ENCODE results near the gene HMCN2.

Gene HMCN2, protein sequence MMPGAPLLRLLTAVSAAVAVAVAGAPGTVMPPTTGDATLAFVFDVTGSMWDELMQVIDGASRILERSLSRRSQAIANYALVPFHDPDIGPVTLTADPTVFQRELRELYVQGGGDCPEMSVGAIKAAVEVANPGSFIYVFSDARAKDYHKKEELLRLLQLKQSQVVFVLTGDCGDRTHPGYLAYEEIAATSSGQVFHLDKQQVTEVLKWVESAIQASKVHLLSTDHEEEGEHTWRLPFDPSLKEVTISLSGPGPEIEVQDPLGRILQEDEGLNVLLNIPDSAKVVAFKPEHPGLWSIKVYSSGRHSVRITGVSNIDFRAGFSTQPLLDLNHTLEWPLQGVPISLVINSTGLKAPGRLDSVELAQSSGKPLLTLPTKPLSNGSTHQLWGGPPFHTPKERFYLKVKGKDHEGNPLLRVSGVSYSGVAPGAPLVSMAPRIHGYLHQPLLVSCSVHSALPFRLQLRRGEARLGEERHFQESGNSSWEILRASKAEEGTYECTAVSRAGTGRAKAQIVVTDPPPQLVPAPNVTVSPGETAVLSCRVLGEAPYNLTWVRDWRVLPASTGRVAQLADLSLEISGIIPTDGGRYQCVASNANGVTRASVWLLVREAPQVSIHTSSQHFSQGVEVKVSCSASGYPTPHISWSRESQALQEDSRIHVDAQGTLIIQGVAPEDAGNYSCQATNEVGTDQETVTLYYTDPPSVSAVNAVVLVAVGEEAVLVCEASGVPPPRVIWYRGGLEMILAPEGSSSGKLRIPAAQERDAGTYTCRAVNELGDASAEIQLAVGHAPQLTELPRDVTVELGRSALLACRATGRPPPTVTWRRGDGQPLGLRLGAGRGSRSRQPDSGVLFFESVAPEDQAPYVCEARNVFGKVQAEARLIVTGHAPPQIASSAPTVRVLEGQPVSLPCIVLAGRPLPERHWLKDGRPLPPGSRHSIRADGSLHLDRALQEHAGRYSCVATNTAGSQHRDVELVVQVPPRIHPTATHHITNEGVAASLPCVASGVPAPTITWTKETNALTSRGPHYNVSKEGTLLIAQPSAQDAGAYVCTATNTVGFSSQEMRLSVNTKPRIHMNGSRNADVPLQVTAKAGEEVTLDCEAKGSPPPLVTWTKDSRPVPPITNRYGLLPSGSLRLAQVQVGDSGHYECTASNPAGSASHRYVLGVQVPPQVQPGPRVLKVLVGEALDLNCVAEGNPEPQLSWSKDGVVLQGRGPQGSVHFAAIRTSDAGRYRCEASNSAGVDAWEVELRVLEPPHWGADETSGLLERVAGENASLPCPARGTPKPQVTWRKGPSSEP (N-terminal part only)

DNA sequence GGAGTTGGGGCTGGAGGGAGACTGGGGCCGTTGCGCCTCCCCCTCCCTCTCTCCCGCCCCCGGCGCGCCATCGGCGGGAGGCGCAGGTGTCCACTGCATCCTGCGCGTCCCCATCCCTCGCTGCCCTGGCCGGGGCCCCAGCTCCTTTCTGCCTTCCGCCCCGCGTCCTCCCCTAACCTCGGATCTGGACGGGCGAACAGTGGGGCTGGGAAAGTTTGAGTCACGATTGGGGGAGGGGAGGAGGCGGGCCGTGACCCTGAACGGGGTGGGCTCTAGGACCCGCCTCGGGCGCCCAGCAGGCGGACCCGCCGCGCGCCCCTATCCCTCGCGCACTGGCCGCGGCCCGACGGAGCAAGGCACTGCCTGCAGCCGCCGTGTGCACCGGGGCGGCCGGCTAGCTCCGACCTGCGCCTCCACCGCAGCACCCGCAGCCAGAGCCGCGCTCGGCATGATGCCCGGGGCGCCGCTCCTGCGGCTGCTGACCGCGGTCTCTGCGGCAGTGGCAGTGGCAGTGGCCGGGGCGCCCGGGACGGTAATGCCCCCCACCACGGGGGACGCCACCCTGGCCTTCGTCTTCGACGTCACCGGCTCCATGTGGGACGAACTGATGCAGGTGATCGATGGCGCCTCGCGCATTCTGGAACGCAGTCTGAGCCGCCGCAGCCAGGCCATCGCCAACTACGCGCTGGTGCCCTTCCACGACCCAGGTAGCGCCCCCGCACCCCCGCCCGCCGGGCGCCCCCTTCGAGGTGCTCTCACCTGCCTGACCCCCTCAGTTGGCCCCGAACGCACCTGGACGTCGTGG, at the start of gene HMCN2:
Gene HMCN2 (plus strand): TSS at position 330 of the 805 bp plus-strand sequence. CDS start 119 bp downstream, at position 449.
- in situ Hi-C loops (cut with MboI; ENCODE audit: low sequenced_read_pairs) = no loop called here

DNA sequence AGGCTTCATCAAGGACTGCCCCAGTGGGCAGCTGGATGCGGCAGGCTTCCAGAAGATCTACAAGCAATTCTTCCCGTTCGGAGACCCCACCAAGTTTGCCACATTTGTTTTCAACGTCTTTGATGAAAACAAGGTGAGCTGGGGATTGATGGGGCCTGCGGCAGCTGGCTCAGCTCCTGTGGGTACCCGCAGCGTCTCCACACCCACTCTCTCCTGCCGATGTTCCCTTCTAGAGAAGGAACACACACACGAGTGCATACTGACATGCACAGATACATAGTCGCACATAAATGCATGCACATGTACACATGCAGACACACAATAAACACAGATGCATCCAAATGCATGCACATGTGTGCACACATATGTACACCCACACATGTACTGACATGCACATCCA, 47.7 kb upstream of the HMCN2 start:
- in situ Hi-C loops (cut with MboI; ENCODE audit: low sequenced_read_pairs) = no loop called here

DNA sequence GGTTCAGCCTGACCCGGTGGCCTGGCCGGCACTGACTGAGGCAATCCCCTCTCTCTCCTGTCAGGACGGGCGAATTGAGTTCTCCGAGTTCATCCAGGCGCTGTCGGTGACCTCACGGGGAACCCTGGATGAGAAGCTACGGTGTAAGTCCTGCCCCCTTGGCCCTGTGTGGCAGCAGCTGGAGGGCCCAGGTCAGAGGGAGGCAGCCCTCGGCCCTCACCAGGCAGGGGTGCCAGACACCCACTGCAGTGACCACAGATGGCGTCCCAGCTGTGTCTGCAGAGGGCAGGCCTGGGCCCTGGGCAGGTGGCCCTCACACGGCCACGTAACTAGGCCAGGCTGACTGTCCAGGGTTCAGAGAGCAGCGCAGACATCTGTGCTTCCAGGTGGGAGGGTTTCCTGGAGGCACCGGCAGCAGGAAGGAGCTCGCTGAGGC, 45.9 kb upstream of the HMCN2 start:
- in situ Hi-C loops (cut with MboI; ENCODE audit: low sequenced_read_pairs) = no loop called here

DNA sequence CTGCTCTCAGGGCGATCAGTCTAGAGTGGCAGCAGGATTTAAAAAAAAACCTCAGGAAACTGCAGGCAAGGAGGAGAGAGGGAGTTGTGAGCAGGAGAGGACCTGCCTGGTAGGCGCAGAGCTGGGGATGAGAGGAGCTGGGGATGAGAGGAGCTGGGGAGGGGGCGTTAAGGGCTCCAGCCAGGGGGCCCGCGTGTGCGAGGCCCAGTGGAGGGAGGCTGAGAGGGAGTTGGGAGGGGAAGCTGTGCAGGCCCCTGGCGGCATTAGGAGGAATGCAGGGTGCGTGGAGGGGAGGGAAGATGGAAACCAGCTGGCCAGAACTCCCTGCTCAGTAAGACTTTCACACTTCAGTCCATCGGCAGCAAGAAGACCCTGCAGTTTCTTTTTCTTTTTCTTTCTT, 45.2 kb upstream of the HMCN2 start:
- in situ Hi-C loops (cut with MboI; ENCODE audit: low sequenced_read_pairs) = no loop called here

GRCh38 chr9:130222833-130223232, 42.7 kb upstream of the HMCN2 start:
- in situ Hi-C loops (cut with MboI; ENCODE audit: low sequenced_read_pairs) = no loop called here

DNA sequence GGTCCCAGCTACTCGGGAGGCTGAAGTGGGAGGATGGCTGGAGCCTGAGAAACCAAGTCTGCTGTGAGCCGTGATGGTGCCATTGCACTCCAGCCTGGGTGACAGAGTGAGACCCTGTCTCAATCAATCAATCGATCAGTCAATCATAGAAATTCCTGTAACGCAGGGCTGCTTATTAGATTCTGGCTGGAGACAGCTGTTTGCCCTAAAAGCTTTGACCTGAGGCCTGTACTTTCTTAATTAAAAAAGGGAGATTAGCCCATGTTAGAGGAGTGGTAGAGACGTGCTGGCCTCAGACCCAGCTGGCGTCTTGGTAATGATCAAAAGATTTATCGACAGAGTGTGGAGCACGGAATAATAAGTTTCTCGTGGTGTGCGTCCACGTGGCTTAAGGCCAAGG, 40.5 kb upstream of the HMCN2 start:
- in situ Hi-C loops (cut with MboI; ENCODE audit: low sequenced_read_pairs) = loop anchor here (25.0 kb wide), 1 partner anchor 338 kb away; no protein-coding TSS in a partner anchor

- in situ Hi-C loops (cut with MboI; ENCODE audit: low sequenced_read_pairs) = loop anchor here (25.0 kb wide), 1 partner anchor 338 kb away; no protein-coding TSS in a partner anchor
These were observed 40.0 kb upstream of the HMCN2 start for GRCh38 chr9:130225586-130225985.

DNA sequence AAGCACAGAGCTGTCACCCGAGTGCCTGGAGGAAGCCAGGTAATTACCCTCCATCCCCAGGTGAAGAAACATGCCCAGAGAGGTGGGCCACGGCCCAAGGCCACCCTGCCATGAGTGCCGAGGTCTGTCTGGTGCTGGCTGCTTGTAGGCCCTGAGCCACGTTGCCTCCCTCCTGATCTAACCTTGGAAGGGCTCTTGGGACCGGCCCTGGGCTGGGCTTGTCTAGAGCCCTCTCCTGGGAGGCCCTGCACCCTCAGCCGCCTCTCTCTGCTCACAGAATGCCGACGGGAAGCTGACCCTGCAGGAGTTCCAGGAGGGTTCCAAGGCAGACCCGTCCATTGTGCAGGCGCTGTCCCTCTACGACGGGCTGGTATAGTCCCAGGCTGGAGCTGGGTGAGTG, 39.4 kb upstream of the HMCN2 start:
- in situ Hi-C loops (cut with MboI; ENCODE audit: low sequenced_read_pairs) = loop anchor here (25.0 kb wide), 1 partner anchor 339 kb away; no protein-coding TSS in a partner anchor

DNA sequence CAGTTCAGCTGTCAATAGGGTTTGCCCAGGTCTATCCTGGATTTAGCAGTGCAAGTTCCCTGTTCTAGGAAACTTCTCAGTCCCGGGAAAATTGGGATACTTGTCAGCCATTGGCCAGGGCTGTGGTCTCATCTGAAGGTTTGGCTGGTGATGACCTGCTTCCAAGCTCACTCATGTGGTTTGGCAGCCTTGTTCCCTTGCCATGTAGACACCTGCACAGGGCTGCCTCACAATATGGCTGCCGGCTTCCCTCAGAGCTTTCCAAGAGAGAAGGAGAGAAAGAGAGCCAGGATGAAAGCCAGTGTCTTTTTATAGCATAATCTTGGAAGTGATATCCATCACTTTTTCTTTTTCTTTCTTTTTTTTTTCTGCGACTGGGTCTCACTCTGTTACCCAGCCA, 37.7 kb upstream of the HMCN2 start:
- in situ Hi-C loops (cut with MboI; ENCODE audit: low sequenced_read_pairs) = loop anchor here (25.0 kb wide), 1 partner anchor 341 kb away; no protein-coding TSS in a partner anchor

DNA sequence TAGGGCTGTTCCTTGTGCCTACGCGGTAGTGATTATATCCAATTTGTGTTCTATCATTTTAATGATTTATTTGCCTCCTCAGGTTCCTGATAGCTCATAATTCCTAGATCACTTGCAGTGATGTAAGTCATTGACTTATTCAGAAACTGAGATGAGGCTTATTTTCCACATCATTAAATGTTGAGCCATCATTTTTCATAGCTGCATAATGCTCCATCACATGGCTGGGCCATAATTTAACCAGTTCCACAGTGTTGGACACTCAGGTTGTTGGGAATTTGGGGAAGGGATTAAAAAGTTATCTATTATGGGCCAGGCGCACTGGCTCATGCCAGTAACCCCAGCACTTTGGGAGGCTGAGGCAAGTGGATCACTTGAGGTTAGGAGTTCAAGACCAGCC, 35.8 kb upstream of the HMCN2 start:
- in situ Hi-C loops (cut with MboI; ENCODE audit: low sequenced_read_pairs) = loop anchor here (25.0 kb wide), 1 partner anchor 342 kb away; no protein-coding TSS in a partner anchor

GRCh38 chr9:130230631-130231030, 34.9 kb upstream of the HMCN2 start:
- in situ Hi-C loops (cut with MboI; ENCODE audit: low sequenced_read_pairs) = loop anchor here (25.0 kb wide), 1 partner anchor 343 kb away; no protein-coding TSS in a partner anchor

DNA sequence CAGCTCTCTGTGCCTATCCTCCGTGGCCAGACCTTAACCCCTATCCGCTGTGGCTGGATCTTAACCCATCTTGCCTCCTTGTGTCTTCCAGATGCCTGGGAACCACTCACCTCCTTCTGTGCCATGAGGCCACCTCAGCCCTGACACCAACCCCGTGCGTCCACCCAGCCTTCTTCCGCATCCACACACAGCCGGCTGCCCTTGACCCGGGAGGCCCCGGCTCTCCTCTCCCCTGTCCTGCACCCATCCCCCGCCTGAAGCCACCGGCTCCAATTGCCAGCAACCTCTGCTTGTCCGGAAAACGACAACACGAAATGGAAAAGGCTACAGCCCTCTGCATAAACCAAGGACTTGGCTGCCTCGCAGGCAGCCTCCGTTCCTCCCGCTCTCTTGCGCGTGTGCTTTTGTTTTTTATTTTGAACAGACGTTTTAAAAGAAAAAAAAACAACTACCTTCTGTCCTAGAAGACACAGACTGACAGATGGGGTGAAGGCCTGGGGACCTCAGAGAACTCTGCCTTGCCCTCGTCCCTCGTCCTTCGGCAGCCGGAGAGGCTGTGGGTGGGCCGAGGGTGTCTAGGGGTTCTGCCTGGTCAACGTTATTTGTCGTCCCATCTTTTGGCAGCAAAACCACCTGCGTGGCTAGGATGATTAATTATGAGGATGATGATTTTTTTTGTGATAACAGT, 32.5 kb upstream of the HMCN2 start:
- in situ Hi-C loops (cut with MboI; ENCODE audit: low sequenced_read_pairs) = loop anchor here (25.0 kb wide), 1 partner anchor 346 kb away; no protein-coding TSS in a partner anchor

DNA sequence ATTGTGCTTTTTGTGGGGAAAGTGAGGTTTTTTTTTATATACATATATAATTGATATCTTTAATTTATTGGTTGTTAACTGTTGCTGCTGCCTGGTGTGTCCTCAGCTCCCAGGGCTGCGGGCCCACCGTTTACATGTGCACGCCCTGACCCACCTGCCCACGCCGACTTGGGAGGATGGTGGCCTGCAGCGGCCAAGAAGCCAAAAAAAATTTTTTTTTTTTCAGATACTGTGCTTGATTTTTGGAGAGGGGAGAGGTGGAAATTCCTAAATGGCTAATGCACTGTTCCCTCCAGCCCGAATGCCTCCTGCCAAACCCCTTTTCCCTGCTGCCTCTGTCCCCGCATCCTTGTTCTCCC, 32.0 kb upstream of the HMCN2 start:
- in situ Hi-C loops (cut with MboI; ENCODE audit: low sequenced_read_pairs) = loop anchor here (25.0 kb wide), 1 partner anchor 346 kb away; no protein-coding TSS in a partner anchor

DNA sequence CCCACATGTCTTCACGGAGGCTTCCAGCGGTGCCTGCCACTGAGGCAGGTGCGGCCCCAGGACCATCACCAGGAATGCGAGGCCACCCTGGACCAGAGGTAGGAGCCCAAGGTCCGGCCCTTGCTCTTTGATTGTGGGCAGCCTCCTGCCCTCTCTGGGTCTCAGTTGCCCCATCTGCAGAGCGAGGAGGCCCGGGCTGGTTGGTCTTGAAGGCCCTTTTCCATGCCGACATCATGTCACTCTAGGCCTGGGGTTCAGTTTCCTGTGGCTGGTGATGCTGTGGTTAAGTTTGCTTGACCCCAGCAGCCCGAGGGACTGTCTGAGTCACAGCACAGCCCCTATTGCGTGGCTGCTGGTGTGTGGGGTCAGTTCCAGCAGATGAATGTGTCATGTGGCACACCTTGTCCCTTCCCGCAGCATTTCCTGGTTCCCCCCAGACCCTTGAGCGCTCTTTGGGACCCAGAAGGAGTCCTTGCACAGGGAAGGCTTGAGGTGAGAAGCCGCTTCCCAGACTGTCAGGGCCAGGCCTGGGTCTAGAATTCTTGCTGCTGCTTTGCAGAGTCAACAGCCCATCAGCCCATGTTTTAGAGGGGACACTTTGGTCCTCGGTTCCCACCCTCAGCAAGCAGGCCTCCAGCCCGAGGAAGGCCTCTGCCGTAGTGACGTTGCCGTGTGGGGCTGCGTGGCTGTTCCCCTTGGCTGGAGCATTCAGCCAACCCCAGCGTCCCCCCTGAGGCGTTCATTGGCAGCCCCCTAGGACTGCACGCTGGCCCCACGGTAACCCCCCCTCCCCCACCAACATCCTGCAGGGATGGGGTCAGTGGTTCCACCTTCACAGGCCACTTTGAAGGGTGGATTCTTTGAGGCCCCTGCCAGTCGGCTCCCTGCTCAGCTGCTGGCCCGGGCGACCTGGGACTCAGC, 31.0 kb upstream of the HMCN2 start:
- in situ Hi-C loops (cut with MboI; ENCODE audit: low sequenced_read_pairs) = loop anchor here (5.0 to 25.0 kb wide), 2 partner anchors 122 to 347 kb away; no protein-coding TSS in a partner anchor

DNA sequence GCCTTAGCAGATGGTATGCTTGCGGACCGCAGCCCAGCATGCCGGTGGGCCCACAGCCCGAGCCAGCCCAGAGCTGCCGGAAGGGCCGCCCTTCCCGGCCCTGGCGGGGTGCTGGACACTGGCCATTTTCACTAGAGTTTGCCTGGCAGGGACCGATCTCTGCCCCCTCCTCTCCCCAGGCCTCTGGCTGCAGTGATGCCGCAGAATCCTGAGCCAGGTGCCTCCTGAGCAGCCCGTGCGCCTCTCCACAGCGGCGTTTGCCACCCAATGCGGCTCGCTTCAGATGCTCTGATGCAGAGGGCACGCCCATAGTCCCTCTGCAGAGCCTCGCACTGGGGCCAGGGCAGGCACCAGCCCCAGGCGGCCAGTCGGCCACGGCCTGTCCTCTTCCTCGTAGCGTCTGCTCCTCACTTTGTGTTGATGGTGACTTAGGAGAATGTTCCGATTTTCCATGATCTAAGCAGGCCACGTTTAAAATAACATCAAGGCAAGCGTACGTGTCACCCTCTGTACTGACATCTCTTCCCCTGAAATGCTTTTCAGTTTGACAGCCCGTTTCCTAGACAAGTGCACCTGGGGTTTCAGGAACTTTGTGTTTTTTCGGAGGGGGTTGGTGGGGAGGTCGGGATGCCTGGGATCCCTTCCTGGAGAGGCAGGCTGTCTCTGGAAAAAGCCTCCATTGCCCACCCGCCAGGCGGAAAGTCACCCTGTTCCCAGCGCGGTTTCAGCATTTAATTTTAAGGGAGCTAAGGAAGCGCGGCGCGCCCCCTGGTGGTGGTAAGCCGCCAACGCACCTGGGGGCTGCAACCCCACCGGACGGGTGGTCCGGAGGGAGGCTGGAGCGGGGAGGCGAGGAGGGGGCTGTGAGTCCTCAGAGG, 29.8 kb upstream of the HMCN2 start:
- in situ Hi-C loops (cut with MboI; ENCODE audit: low sequenced_read_pairs) = loop anchor here (5.0 to 25.0 kb wide), 2 partner anchors 123 to 348 kb away; no protein-coding TSS in a partner anchor

GRCh38 chr9:130236436-130236985, 29.0 kb upstream of the HMCN2 start:
- in situ Hi-C loops (cut with MboI; ENCODE audit: low sequenced_read_pairs) = loop anchor here (5.0 to 25.0 kb wide), 2 partner anchors 124 to 349 kb away; no protein-coding TSS in a partner anchor

Data from HL-60/S4 (cell line).